Brain pericyte (primary cell): ENCODE data around the gene TMIGD2.
"Not testable (repeated sequence)": the region's sequence is repeated elsewhere in the genome, so short reads cannot be mapped to it uniquely, and the experiment has no call there.

Experiments
- DNase-seq: peaks from one replicate; pipeline ENCODE4 v3.0.0-alpha.2; 2012; ENCODE audit warnings: low read depth, low spot score

The TMIGD2 gene

GRCh38 chr19:4297901-4298809 is 4.0 kb downstream of the TMIGD2 start:
- no peak for DNase-seq

DNA sequence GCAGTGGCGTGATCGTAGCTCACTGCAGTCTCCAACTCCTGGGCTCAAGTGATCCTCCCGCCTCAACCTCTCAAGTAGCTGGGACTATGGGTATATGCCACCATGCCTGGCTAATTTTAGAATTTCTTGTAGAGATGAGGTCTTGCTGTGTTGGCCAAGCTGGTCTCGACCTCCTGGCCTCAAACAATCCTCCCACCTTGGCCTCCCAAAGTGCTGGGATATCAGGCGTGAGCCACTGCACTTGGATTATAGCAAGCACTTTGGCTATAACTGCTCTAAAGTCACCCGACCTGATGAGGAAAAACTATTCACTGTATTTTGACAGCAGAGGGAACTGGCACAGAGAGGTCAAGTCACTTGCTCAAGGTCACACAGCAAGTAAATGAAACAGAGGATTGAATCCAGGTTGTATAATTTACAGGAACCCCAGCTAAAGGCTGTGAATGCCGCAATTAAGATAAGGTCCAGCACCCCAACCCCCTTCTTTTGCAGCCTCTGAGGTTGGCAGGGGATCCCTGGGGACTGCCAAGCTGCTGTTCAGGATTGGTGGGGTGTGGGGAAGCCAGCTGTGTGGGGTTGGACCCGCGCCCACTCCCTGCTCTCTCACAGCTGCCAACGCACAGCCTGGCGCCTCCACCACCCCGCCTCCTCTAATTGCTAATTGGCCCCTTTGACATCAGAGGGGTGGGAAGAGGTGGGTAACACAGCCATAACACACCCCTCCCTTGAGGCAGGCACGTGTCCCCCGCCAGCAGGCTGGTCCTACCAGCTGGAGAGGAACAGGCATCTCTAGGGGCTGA is 6.0 kb downstream of the TMIGD2 start:
- no peak for DNase-seq

GRCh38 chr19:4294389-4294788 is 7.8 kb downstream of the TMIGD2 start:
- DNase-seq: no peak

DNA sequence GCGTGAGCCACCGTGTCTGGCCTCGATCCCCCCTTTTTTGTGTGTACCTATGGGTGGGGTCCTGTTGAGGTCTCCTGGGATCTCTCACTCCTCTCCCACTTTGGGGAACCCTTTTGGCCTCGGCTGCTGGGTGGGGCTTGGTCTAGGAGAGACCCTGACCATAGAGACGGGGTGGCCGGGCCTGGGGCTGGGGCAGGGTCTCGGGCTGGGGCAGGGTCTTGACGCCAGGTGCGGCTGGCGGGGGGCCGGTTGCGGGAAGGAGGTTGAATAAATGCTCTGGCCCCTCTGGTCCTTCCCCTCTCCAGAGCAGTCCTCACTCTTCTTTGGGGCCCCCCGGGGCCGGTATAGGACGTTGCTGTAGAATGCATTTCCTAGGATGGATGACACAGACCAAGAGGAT is 9.7 kb downstream of the TMIGD2 start:
- DNase-seq: no peak

DNA sequence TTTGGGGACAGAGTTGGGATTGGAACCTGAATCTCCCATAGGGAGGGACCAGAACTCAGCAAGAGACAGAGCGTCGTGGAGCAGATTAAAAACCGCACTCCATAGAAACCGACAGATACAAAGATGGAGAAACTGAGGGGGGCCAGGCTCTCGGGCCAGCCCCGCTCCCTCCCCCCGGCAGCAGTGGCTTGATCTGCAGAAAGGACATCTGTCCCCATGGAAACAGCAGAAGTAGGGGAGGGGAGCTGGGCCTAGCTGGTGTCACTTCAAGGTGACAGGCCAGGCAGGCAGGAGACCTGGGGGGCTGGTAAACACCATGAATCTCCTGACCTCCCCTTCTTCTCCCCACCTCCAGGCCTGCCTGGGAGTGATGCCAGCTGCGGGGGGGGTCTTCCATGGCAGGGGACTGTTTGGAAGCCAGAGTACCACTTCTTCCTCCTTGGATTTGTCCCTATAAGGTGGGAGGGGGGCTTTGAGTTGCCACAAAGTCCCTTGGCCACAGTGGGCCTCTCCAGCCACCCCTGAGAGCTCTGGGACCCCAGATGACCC is 10.9 kb downstream of the TMIGD2 start:
- DNase-seq: no peak

- DNase-seq: no peak
Measured at GRCh38 chr19:4288091-4288777, 14.0 kb downstream of the TMIGD2 start.

GRCh38 chr19:4286141-4286540 is 16.0 kb downstream of the TMIGD2 start:
- DNase-seq: not testable (repeated sequence)

- no peak for DNase-seq
Measured at GRCh38 chr19:4284974-4285373, 17.2 kb downstream of the TMIGD2 start.

- no peak for DNase-seq
Measured at GRCh38 chr19:4284176-4284958, 17.8 kb downstream of the TMIGD2 start.

DNA sequence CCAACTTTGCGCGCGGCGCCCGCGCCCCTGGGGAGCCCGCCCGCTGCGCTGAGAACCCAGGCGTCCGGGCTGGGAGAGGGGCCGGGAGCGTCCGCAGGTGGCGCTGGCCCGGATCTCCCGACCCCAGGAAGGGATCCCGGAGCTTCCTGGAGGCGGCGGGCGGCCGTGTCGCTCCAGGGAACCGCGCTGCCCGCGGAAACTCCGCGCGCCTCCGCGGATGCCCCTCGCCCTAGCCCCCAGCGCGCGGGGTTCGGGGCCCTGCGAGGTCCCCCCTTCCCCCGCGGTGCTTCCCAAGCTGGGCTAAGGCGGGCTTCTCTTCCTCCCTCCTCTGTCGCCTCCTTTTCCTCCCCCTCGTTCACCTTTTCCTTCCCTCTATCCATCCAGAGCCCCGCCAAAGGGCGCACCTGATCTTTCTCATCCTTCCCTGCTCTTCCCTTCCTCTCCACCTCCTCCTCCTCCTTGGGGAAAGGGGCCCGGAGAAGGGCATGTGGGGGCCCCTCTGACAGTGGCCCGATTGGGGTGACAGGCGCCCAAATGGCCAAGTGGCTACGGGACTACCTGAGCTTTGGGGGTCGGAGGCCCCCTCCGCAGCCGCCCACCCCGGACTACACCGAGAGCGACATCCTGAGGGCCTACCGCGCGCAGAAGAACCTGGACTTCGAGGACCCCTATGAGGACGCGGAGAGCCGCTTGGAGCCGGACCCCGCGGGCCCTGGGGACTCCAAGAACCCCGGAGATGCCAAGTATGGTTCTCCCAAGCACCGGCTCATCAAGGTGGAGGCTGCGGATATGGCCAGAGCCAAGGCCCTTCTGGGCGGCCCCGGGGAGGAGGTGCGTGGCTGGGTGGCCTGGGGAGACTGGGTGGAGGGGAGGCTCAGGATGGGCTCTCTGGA is 22.4 kb downstream of the TMIGD2 start:
- no peak for DNase-seq

GRCh38 chr19:4279267-4279529 is 23.0 kb downstream of the TMIGD2 start:
- no peak for DNase-seq

- DNase-seq: no peak
Measured at GRCh38 chr19:4278419-4279266, 23.5 kb downstream of the TMIGD2 start, which contains the start of gene SHD. Gene SHD, plus strand, starts transcription at chr19:4279266. Its CDS starts 798 bp downstream, at chr19:4280064.

GRCh38 chr19:4278010-4278409 is 24.2 kb downstream of the TMIGD2 start:
- DNase-seq: no peak

GRCh38 chr19:4277191-4277696 is 24.9 kb downstream of the TMIGD2 start:
- no peak for DNase-seq

GRCh38 chr19:4274321-4274686 is 27.9 kb downstream of the TMIGD2 start:
- DNase-seq: not testable (repeated sequence)

DNA sequence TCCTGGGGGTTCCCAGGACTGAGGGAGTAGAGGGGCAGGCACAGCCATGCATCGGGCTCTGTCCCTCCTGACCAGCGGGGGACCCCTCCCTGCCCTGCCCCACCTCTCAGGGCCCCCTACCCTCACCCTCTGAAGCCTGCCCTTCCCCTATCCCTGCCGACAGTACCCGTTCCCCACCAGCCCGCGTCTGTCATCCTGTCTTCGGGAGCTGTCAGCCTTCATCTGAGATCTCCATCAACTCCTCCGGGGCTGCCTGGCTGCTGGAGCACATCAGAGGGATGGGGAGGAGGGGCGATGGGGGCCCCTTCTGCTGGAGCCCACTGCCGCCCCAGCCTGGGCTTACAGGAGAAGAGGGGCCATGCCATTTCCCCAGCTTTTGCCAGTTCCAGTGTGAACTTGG is 29.3 kb downstream of the TMIGD2 start:
- no peak for DNase-seq

- DNase-seq: no peak
Measured at GRCh38 chr19:4268816-4269430, 33.3 kb downstream of the TMIGD2 start.
